IPS DF 4.7 (cell line): ENCODE data around the gene ARL16.

Source experiments
- DNase-seq: peaks from one replicate; pipeline ENCODE4 v3.0.0-alpha.2; 2013; ENCODE audit warnings: low spot score; ENCODE audit errors: extremely low read depth

The ARL16 gene

DNA sequence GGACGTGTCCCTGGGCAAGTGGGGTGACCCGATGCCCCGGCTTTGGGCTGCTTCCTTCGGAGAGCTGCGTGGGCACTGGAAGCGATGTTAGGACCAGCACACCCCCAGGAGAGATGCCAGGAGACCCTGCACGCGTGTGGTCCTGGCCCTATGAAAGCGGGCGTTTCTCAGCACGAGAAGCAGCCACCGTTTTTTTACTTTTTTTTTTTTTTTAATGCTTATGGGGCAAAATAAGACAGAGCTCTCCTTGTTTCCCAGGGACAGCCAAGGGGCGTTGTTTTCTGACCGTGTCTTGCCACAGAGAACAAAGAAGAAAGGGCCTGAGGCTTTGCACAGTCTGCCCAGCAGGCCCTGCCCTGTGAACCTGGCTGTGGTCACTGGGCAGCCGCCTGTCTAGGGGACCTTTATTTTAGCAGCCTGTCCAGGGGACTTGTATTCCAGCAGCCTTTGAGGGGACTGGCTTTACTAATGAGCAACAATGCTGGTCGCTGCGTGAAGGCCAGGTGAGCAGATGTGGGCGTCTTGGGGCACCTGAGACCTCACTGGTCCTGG, 29.5 kb upstream of the ARL16 start:
- no peak for DNase-seq

DNA sequence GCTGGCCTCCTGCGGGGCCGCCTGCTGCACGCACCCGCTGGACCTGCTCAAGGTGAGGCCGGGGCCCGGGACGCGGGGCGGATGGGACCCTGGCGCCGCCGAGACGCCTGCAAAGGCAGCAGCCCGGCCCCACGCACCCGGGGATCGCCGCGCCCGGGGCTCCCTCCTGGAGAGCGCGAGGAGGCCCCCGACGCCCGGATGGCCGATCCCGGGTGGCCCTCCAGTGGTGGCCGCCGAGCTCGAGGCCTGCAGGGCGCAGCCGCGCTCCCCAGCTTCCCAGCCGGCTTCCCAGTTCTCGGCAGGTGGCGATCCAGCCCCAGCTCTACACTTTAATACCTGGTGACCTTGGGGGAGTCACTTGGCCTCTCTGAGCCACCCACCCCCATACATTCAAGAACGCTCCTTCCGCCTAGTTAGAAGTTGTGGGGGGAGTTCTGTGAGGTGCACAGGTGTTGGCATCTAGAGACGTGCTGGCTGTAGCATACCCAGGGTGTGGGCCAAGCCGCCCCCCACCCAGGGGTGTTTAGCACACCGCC, 28.9 kb upstream of the ARL16 start:
- DNase-seq = no peak

DNA sequence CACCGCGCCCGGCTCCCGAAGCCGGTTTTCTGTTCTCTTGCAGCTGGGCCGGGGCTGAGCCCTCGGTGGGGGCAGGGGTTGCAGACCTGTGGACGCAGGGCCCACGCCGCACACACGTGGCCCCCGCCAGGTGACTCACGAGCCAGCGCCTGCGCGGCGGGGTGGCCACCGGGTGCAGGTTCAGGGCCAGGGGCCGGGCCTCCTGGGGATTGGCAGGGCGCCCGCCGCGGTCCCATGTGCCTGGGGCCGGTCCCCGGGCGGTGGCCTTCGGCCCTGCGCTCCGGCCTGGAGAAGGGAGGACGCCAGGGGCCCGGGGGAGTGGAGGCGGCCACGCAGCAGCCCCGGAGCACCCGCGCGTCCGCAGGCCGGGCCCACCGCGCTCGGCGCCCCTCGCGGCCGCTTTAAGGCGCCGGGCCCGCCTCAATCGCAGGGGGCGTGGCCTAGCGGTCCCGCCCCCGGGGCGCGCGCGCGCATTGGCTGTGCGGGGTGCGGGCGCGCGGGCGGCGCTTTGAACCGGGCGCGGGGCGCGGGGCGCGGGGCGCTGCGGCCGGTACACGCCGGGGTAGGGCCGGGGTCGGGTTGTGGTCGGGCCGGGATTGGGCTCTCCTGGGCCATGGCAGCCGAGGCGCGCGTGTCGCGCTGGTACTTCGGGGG, 28.3 kb upstream of the ARL16 start, which contains the start of gene SLC25A10:
TSS of gene SLC25A10 (plus strand) at position 471 of the 654 bp plus-strand sequence. CDS start at position 614, 143 bp downstream.
- no peak for DNase-seq

DNA sequence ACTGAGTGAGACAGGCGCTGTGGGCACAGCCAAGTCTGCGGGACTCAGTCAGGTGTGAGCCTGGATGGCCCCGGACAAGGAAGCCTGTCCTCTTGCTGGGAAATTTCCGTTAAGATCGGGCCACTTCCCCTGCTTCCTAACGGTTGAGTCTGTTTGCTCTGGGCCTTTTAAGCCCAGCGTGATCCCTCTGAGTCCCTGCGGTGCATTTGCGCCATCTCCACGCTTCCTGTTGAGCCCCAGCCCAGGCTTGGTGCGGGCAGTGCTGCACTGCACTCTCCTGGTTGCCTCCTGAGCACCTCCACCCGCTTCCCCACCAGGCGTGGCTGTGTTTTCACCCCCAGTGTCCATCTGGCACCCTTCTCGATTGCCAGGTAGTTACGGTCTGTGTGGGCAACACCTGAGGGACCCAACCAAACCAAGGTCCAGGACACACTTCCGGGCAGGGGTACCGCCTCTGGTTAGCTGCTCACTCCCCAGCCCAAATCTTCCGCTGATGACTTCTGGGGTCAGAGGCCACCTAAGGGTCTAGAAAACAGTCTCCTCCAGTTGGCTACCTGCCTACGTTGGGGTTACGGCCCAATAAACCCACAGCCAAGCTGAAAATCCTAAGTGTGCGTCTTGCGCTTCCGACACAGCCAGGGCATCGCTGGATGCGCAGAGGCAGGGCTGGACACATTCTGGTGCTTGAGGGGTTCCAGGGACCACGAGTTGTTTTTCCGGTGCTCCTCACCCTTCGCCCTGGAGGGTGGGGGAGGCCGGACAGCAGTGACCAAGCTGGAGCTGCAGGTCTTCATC, 27.1 kb upstream of the ARL16 start:
- no peak for DNase-seq

DNA sequence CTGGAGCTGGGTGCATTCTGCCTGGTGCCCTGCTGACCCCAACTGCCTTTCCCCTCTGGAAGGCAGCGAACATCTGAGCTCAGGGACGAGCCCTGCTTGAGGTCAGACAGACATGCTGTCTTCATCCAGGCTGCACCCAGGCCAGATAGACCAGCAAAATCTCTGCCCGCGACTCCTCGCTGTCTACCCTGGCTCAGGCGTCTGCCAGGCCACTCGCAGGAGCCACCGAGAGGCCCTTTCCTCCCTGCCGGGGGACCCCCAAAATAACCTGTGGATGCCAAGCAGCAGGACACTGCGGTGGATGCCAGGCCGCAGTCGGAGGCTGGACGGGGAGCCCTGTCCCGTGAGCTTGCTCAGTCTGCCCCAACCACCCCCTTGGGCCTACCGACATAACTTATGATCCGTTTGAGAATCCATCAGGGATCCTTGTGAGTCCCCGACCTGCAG, 25.2 kb upstream of the ARL16 start:
- no peak for DNase-seq

DNA sequence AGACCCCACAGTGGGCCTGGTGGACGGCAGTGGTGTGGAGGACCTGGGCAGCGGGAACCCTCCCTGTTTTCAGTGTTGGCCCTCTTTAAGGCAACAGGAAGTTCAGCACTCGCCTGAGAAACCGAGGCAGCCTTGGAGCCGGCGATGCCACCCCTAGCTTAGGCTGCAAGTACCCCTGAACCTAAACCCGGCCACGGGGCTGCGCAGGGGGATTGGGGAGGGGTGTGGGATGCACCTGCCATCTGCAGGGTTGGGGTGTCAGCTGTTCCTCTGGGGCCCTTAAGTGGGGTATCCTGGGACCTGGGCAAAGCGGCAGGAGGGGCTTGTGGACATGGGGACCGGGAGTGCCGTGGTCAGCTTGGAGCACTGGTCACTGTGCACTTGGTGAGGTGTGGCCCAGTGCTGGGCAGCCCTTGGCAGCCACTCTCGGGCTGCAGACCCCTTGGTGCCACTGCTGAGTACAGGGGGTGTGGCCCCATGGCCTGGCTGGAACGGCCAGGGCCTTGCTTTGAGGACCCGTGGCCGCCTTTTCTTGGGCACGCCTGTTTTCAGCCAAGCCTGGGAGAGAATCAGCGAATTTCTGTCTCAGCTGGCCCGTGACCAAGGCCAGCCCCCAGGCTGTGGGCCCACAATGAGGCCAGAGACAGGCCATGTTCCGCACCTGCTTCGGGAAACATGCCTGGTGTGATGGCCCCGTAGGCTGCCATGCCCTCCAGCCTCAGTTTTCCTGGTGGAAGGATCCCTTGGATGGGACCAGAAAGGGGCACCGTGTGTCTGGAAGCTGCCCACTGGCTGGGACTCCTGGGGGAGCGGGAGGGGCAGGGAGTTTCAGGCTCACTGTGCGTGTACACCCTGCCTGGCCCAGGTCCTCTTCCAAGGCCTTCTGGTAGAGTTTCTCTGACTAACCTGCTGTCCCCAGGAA, 24.4 kb upstream of the ARL16 start:
- DNase-seq = no peak

DNA sequence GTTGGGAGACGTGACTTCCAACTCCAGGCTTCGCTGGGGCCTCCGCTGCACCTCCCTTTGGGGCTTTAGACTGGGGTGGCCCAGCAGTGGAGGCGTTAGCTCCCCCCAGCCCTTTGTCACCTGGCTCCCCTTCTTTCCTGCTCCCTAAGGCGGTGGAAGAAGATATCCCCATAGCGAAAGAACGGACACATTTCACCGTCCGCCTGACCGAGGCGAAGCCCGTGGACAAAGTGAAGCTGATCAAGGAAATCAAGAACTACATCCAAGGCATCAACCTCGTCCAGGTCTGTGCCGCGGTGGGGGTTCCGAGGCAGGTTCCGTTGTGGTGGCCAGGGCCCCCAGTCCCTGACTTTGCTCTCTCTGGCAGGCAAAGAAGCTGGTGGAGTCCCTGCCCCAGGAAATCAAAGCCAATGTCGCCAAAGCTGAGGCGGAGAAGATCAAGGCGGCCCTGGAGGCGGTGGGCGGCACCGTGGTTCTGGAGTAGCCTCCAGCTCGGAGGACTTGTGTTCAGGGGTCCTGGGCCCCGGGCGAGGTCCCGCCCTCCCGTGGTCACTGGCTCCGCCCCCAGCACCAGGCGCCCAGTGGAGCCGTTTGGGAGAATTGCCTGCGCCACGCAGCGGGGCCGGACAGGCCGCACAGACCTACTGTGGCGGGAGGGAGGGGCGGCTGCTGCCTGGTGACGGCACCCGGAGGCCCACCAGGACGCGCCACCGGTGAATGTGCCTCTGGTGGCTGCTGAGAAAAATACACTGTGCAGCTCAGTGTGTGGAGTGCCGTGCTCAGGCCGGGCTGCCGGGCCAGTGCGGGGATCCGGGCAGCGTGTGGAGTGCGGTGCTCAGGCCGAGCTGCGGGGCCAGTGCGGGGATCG, 23.4 kb upstream of the ARL16 start:
- DNase-seq = no peak

DNA sequence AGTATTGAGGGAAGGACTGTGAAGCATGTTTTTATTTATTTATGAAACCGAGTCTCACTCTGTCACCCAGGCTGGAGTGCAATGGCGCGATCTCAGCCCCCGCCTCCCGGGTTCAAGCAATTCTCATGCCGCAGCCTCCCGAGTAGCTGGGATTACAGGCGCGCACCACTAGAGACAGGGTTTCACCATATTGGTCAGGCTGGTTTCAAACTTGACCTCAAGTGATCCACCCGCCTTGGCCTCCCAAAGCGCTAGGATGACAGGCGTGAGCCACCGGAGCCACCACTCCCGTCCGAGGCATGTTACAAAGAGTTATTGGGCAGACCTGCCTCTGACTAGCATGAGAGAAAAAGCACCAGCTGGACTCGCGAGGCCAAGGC, 22.6 kb upstream of the ARL16 start:
- no peak for DNase-seq

DNA sequence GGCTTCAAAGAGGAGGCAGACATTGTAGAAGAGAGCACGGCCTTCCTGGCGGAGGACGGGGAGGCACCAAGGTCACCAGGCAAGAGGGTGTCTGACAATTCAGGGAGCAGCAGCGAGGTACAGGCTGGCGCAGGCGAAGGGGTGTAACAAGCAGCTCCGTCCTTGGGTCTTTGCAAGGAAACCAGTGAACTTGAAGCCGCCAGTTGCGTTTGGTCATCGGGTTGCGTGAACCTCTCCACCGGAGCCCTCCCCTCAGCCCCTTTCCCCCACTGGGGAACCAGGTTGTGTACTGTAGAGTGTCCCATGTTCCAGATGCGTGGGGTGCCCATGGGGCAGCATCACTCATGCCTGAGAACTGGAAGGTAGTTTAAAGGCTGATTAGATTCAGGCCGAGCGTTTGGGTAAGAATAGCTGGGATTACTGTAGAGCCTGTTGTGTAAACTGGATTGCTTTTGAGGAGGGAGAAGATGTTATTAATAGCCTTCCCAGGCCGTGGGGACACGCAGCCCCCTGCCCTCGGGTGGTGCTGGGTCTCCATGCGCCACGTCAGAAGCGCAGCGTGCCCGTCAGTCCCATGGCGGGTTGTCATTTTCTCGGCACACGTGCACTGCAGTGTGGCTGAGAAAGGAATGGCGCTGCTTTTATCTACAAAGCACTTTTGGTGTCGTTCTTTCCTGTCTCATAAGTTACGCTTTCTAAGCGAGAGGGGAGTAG, 22.1 kb upstream of the ARL16 start:
- DNase-seq = no peak

DNA sequence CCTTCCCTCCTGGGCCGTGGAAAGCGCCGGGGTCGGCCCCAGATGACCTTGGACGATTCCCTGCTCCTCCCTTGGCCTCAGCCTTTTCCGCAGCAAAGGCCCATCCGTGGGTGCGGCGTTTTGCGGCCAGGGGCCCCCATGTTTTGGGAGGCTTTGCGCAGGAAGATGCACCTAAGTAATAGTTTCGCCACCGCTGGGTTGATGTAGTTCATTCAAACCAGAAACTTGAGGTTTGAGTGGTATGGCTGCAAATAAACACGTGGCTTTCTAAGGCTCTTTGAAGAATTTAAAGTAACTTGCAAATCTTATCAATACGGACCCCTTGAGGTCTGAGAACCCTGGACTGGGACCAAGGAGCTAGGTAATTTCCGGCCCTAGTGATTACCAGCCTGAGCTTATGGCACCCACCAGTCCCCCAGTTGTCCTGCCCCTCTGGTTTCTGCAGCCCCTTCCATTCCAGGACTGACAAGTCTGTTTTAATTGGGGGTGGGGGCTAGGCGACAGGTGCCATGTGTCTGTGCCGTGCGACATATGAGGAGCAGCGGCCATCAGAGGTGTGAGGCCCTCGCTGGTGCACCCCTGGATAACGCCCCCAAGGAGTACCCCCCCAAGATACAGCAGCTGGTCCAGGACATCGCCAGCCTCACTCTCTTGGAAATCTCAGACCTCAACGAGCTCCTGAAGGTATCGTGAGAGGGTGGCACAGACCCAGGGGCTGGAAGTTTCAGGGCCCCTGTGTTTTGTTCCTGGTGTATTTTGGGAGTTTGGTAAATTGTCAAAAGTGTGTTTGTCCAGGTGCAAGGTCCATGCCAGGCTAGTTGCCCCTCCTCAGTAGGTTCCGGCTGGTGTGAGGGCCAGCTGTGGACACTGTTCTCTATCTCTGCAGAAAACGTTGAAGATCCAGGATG, 20.4 kb upstream of the ARL16 start:
- DNase-seq = no peak

DNA sequence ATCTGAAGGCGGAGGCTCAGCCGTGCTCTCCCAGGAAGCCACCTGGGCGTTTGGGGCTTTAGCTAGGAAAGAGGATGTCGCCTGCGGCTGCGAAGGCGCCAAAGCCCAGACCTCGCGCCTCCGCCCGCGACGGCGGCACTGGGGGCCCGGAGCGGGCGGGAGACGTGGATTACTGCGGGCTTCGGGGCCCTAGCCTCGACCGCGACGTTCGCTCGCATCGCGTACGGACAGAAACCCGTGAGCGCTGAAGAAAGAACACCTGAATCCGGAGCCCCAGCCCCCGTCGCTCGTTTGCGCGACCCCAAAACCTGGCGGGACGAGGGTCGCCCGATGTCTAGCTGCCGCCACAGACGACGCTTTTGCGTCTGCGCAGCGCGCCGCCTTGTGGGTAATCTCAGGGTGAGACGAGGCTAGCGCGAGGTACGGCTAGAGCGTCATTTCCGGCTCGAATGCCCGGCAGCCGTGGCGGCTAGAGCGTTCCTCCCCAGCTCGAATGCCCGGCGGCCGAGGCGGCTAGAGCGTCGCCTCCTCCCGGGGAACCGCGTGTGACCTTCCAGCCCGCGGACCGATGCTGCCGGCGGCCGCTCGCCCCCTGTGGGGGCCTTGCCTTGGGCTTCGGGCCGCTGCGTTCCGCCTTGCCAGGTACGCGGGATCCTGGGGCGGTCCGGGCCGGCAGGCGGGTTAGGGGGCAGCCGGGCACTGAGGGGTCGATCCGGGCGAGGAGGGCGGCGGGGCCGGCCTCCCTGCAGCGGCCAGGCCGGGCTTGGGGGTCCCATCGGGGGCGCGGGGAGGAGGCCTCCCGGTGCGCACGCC, 19.5 kb upstream of the ARL16 start, which contains the start of gene MRPL12:
TSS of gene MRPL12 (plus strand) at position 434 of the 813 bp plus-strand sequence. CDS start at position 569, 135 bp downstream.
- DNase-seq = peak; percentile 83

DNA sequence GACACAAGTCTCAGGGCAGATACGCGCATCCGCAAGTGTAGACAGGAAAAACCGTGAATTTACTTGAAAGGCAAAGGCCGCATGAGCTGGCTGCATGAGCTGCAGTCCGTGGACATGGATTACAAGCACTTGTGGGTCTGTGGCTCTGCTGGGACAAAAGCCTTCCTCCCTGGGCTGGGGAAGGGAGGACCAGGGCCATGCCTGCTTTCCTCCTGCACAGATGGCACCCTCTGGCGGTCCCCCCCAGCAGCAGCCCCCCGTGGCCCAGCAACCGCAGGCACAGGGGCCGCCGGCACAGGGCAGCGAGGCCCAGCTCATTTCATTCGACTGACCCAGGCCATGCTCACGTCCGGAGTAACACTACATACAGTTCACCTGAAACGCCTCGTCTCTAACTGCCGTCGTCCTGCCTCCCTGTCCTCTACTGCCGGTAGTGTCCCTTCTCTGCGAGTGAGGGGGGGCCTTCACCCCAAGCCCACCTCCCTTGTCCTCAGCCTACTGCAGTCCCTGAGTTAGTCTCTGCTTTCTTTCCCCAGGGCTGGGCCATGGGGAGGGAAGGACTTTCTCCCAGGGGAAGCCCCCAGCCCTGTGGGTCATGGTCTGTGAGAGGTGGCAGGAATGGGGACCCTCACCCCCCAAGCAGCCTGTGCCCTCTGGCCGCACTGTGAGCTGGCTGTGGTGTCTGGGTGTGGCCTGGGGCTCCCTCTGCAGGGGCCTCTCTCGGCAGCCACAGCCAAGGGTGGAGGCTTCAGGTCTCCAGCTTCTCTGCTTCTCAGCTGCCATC, 17.9 kb upstream of the ARL16 start:
- no peak for DNase-seq

DNA sequence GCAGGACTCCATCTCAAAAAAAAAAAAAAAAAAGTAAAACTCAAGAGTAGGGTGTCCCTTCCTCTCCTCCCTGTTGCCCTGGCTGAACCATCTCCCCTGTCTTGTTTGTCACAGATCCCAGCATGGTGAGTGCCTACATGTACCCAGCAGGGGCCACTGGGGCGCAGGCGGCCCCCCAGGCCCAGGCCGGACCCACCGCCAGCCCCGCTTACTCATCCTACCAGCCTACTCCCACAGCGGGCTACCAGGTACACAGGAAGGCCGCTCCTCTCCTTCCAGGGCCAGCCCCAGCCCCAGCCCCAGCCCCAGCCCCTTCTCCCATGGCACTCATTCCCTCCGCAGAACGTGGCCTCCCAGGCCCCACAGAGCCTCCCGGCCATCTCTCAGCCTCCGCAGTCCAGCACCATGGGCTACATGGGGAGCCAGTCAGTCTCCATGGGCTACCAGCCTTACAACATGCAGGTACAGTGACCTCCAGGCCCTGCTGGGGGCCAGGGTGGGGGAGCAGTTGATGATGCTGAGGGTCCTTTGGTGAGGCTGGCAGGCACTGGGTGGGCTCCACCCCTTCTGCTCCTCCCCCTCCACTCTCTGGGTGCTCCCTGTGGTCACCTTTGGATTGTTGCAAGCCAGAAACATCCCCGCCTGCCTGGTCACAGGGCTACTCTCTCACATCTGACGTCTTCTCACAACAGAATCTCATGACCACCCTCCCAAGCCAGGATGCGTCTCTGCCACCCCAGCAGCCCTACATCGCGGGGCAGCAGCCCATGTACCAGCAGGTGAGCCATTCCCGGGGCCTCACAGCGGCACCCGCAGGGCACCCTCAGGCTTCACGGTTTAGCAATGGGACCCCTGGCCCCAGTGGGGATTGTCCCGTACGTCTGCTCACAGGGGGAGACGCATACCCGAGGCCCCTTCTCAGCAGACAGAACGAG, 17.0 kb upstream of the ARL16 start:
- no peak for DNase-seq

DNA sequence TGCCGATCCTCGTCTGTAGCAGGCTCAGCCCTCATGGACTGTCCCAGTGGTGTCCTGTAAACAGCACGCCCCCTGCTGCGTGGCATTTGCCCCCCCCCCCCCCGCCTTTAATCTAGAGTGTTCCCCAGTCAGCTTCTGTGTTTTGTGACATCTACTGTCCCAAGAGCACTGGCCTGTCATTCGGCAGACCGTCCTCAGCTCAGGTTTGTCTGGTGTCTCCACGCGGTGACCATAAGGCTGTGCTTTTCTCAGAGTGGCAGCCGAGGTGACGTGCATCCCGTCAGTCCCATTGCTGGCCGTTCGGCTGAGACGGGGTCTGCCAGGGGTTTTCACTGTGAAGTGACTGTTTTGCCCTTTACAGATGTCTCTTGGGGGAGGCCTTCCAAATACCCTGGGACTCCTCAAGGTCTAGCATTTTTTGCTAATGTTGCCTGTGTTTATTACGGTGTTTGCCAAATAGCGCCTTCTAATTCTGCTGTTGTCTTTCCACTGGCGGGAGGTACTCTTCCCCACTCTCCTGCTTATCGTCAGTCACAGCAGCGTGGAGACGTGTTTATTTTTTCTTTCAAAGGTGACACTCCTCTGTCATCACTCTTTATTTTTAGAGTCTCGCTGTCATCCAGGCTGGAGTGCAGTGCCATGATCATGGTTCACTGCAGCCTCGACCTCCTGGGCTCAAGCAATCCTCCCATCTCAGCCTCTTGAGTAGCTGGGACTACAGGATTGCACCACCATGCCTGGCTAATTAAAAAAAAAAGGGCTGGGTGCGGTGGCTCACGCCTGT, 13.9 kb upstream of the ARL16 start:
- DNase-seq = no peak
